GM23248 (cell line): ENCODE data around the gene FLCN.

Experiments
- EZH2 ChIP-seq: fragments of 200-600 bp; sonication (generic); IDR thresholded peaks from 2 replicates; pipeline ENCODE4 v1.6.1; 2018; ENCODE audit warnings: antibody characterized with exemption, mild to moderate bottlenecking; ENCODE audit not compliant: insufficient read depth, poor library complexity, severe bottlenecking
- EZH2phosphoT487 ChIP-seq: fragments of 200-600 bp; sonication (generic); IDR thresholded peaks from 2 replicates; pipeline ENCODE4 v1.6.1; 2018; ENCODE audit warnings: antibody characterized with exemption, moderate library complexity, mild to moderate bottlenecking, low read depth; ENCODE audit not compliant: insufficient read depth

DNA sequence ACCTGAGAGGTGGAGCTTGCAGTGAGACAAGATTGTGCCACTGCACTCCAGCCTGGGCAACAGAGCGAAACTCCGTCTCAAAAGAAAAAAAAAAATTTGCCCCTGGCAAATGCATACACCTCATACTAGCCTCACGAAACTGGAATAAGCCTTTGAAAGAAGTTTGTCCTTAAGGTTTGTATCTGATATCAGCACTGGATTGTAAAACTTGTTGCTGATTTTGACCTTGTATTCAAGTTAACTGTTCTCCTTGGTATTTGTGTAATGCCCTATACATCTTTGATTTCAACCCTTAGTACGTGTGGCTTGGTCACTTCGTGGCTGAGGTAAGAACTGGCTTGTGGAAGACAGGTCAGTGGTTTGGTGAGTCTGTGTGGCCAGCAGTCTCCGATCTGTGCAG is 6.2 kb upstream of the FLCN start:
- TF ChIP-seq EZH2phosphoT487 (no peak), EZH2 (no peak)
